HAP-1 (cell line): ENCODE measurements around the gene CFAP20.

Experiments
- DNase-seq, 2 experiments: peaks; one replicate each; pipeline ENCODE4 v3.0.0-alpha.2; 2016 to 2020; ENCODE audit warnings: low spot score in 2 of 2
- H3K27me3 ChIP-seq: fragments of 250-450 bp; sonication (Bioruptor Pico); 2 replicates; pipeline ENCODE4 v1.5.1; 2020; ENCODE audit warnings: low read depth, mild to moderate bottlenecking, moderate library complexity
- H3K36me3 ChIP-seq: fragments of 250-450 bp; sonication (Bioruptor Pico); replicated peaks from 2 replicates; pipeline ENCODE4 v1.5.1; 2020; ENCODE audit warnings: mild to moderate bottlenecking
- H3K4me1 ChIP-seq: fragments of 250-450 bp; sonication (Bioruptor Pico); 2 replicates; pipeline ENCODE4 v1.5.1; 2020; ENCODE audit warnings: mild to moderate bottlenecking
- H3K4me3 ChIP-seq: fragments of 250-450 bp; sonication (Bioruptor Pico); 2 replicates; pipeline ENCODE4 v1.5.1; 2020; ENCODE audit warnings: mild to moderate bottlenecking, moderate library complexity
- H3K9me3 ChIP-seq: fragments of 250-450 bp; sonication (Bioruptor Pico); 2 replicates; pipeline ENCODE4 v1.5.1; 2020; ENCODE audit warnings: mild to moderate bottlenecking, moderate library complexity
- in situ Hi-C: fragments of 300-500 bp; cut with MboI; formaldehyde crosslinking; loops from 3 replicates; pipeline ENCODE4 v1.14.3; 2020; ENCODE audit warnings: low sequenced_read_pairs, inconsistent platforms, mixed read lengths

Gene CFAP20

GRCh38 chr16:58119509-58119845, 9.7 kb downstream of the CFAP20 start:
- DNase-seq: no peak
- in situ Hi-C loops: no loop called here
- no peaks in the 10 kb centered on the region for H3K27me3 ChIP-seq

DNA sequence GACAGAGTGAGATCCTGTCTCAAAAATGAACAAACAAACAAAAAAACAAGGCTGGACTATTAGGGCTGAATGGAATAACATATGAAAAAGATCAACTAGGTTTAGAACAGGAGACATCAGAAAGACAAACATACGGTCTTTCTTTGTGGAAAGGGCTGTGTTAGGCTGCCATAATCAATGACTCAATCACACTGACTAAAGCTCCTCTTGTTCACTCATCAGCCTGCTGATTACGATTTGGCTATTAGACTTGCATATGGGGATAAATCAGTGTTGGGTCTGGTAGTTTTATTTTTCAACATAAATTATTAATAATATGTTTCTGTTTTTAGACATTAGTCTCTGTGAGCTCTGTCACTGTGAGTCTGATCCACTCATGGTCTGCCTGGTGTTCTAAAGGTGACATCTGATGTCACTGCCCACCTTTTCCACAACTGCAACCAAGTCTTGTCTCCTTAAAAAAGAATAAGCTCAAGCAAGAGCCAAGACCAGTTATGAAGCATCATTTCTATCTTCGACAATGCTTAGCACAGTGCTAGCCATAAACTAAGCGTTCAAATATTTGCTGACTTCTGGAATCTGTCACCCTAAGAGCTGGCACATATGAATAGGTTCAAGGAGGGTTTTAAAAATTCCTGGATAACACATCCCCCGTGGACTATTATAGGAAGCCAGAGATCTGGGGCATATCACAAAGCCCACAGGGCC, 10.2 kb downstream of the CFAP20 start:
- in situ Hi-C loops: no loop called here
- peaks cover 17% of the 10 kb centered on the region for H3K4me1 ChIP-seq
- no peaks in the 10 kb centered on the region for H3K27me3 ChIP-seq
- no peak overlapping the region for H3K4me3 ChIP-seq
- H3K36me3 ChIP-seq: peaks cover 31% of the 10 kb centered on the region
- no peak for DNase-seq
- no peaks in the 10 kb centered on the region for H3K9me3 ChIP-seq

More at GRCh38 chr16:58119509-58119845, 9.7 kb downstream of the CFAP20 start:
- Histone ChIP-seq H3K4me1 (peaks cover 19% of the 10 kb centered on the region), H3K36me3 (peaks cover 28% of the 10 kb centered on the region), H3K9me3 (no peaks in the 10 kb centered on the region), H3K4me3 (no peak overlapping the region)

DNA sequence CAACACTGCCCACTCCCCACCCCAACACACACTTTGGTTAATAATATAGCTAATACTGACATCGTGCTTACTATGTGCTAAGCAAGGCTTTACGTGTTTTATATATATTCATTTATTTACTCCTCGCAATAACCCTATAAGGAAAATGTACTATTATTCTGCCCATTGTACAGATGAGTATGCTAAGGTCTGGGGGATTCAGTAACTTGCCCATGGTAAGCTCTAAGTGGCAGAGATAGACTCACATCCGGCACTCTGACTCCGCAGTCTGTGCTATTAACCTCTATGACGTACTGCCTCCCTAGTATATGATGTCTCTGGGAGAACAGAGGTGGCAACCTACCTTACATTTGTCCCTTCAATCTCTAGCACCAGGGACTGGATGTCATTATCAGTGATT, 12.7 kb downstream of the CFAP20 start:
- no peaks in the 10 kb centered on the region for H3K27me3 ChIP-seq
- H3K4me3 ChIP-seq: no peak overlapping the region
- in situ Hi-C loops: no loop called here
- DNase-seq: no peak
- no peaks in the 10 kb centered on the region for H3K9me3 ChIP-seq
- peaks cover 14% of the 10 kb centered on the region for H3K4me1 ChIP-seq
- peaks cover 36% of the 10 kb centered on the region for H3K36me3 ChIP-seq

- peaks cover 9% of the 10 kb centered on the region for H3K4me1 ChIP-seq
- no peak overlapping the region for H3K4me3 ChIP-seq
- no peak for DNase-seq
- no peaks in the 10 kb centered on the region for H3K9me3 ChIP-seq
- no peaks in the 10 kb centered on the region for H3K27me3 ChIP-seq
- in situ Hi-C loops: no loop called here
- H3K36me3 ChIP-seq: peaks cover 36% of the 10 kb centered on the region
Observed at GRCh38 chr16:58116081-58116480, 13.1 kb downstream of the CFAP20 start.

GRCh38 chr16:58114827-58115825, 14.1 kb downstream of the CFAP20 start:
- Histone ChIP-seq H3K4me3 (no peak overlapping the region), H3K4me1 (no peaks in the 10 kb centered on the region; the same call in 1 of the 2 replicates), H3K36me3 (peaks cover 36% of the 10 kb centered on the region), H3K27me3 (no peaks in the 10 kb centered on the region), H3K9me3 (no peaks in the 10 kb centered on the region)
- no peak for DNase-seq
- in situ Hi-C loops: no loop called here

DNA sequence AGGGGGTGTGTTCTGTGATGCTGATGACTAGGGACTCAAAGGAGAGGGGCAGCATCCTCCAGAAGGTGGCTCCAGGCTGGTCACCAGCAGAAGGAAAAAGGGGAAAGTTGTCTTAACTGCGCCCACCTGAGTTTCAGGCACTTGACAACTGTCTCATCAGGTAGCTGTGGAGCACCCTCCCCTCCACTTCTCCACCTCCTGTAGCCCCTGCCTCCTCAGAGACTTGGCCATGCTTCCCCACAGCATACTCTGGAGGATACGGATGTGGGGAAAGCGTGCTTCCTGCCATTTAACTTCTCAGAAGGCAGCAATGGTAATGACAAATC, 17.9 kb downstream of the CFAP20 start:
- no peak overlapping the region for H3K4me3 ChIP-seq
- H3K27me3 ChIP-seq: no peaks in the 10 kb centered on the region
- peaks cover 26% of the 10 kb centered on the region for H3K36me3 ChIP-seq
- in situ Hi-C loops: no loop called here
- no peaks in the 10 kb centered on the region for H3K9me3 ChIP-seq
- DNase-seq: no peak
- peaks cover 4% of the 10 kb centered on the region; the same call in 1 of the 2 replicates for H3K4me1 ChIP-seq

- H3K36me3 ChIP-seq: peaks cover 21% of the 10 kb centered on the region
- peaks cover 4% of the 10 kb centered on the region; the same call in 1 of the 2 replicates for H3K4me1 ChIP-seq
- no peaks in the 10 kb centered on the region for H3K9me3 ChIP-seq
- no peaks in the 10 kb centered on the region for H3K27me3 ChIP-seq
- in situ Hi-C loops: no loop called here
- no peak for DNase-seq
- H3K4me3 ChIP-seq: no peak overlapping the region
Observed at GRCh38 chr16:58110571-58111301, 18.4 kb downstream of the CFAP20 start.

DNA sequence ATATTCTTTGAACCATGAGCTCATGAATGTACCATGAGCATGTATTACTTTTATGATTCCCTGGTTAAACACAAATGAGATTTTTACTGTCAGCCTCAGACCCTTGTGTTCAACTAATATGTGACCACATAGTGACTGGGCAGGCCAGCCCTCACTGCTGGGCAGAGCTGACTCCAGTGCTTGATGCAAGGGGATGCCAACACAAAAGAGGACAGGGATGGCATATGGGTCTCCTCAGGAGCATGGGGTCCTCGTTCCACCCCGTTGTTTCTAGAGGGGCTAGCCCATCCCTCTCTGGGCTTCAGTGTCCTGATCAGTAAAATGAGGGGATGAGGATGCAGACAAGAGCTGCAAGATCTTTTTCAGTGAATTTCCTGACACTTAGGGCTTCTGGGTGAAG, 19.3 kb downstream of the CFAP20 start:
- no peak for DNase-seq
- H3K4me1 ChIP-seq: peaks cover 4% of the 10 kb centered on the region; the same call in 1 of the 2 replicates
- H3K36me3 ChIP-seq: peaks cover 12% of the 10 kb centered on the region
- in situ Hi-C loops: no loop called here
- no peaks in the 10 kb centered on the region for H3K27me3 ChIP-seq
- no peak overlapping the region for H3K4me3 ChIP-seq
- H3K9me3 ChIP-seq: no peaks in the 10 kb centered on the region

DNA sequence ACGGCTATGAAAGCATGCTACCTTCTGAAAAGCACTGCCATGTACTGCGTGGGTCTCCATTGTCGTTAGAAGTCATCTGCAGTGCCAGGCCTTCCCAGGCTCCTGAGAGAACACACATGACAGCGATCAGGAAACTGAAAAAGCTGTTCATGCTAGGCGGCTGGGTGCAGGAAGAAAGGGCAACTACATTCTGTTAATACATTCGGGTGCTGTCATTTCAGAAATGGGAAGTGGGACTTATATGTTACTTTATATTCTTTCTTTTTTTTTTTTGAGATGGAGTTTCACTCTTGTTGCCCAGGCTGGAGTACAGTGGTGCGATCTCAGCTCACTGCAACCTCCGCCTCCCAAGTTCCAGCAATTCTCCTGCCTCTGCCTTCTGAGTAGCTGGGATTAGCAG, 19.9 kb downstream of the CFAP20 start:
- in situ Hi-C loops: no loop called here
- peaks cover 4% of the 10 kb centered on the region; the same call in 1 of the 2 replicates for H3K4me1 ChIP-seq

DNA sequence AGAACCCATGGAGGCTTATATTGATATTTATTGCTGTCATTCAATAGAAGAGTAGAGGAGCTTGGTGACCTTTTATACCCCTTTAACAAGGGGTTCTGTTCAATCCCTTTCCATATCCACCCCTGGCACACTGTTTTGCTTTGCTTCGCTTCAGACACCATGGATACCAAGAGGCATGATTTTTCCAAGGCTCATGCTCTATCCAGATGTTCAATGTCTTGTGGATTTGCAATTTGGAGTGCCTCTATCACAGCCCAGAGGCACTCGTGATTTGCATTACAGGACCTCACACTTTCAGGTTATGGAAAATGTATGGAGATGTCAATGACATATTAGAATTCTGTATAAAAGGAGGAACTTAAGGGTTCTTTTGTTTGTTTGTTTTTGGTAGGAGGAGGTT, 21.5 kb downstream of the CFAP20 start:
- no peak for DNase-seq
- H3K4me3 ChIP-seq: no peak overlapping the region
- no peaks in the 10 kb centered on the region for H3K27me3 ChIP-seq
- H3K36me3 ChIP-seq: no peaks in the 10 kb centered on the region
- H3K4me1 ChIP-seq: peaks cover 4% of the 10 kb centered on the region; the same call in 1 of the 2 replicates
- H3K9me3 ChIP-seq: no peaks in the 10 kb centered on the region
- in situ Hi-C loops: no loop called here

More for the DNA sequence above, 19.9 kb downstream of the CFAP20 start:
- DNase-seq: no peak
- Histone ChIP-seq H3K36me3 (peaks cover 7% of the 10 kb centered on the region; the same call in 1 of the 2 replicates), H3K4me3 (no peak overlapping the region), H3K27me3 (no peaks in the 10 kb centered on the region), H3K9me3 (no peaks in the 10 kb centered on the region)

GRCh38 chr16:58107228-58107627, 22.0 kb downstream of the CFAP20 start:
- Histone ChIP-seq H3K27me3 (no peaks in the 10 kb centered on the region), H3K4me1 (peaks cover 4% of the 10 kb centered on the region; the same call in 1 of the 2 replicates), H3K36me3 (no peaks in the 10 kb centered on the region), H3K4me3 (no peak overlapping the region), H3K9me3 (no peaks in the 10 kb centered on the region)
- in situ Hi-C loops: no loop called here
- DNase-seq: no peak

- no peak for DNase-seq
- H3K27me3 ChIP-seq: no peaks in the 10 kb centered on the region
- no peak overlapping the region for H3K4me3 ChIP-seq
- no peaks in the 10 kb centered on the region for H3K36me3 ChIP-seq
- H3K4me1 ChIP-seq: peaks cover 4% of the 10 kb centered on the region; the same call in 1 of the 2 replicates
- no peaks in the 10 kb centered on the region for H3K9me3 ChIP-seq
- in situ Hi-C loops: no loop called here
Observed at GRCh38 chr16:58105631-58106030, 23.6 kb downstream of the CFAP20 start.

GRCh38 chr16:58102665-58103392, 26.4 kb downstream of the CFAP20 start:
- no peaks in the 10 kb centered on the region for H3K9me3 ChIP-seq
- H3K36me3 ChIP-seq: no peaks in the 10 kb centered on the region
- no peak for DNase-seq
- in situ Hi-C loops: no loop called here
- no peaks in the 10 kb centered on the region for H3K4me1 ChIP-seq
- H3K27me3 ChIP-seq: no peaks in the 10 kb centered on the region
- no peak overlapping the region for H3K4me3 ChIP-seq
